Ascending aorta (tissue), 2 donors: ENCODE results near the gene VTI1A. TPM values are rescaled to one million over a fixed set of nuclear protein-coding genes. Genes with fewer than 3 reads are reported as not detected.

Source experiments
- DNase-seq, 2 donors: peaks; one replicate each; pipeline ENCODE4 v3.0.0-alpha.2; 2019; ENCODE audit warnings: low spot score in 2 of 2
- H3K27ac ChIP-seq, 2 donors: fragments of 200-600 bp; sonication (generic); one replicate each; pipeline ENCODE4 v1.5.1; 2016 to 2017; ENCODE audit warnings: mild to moderate bottlenecking in 1 of 2
- H3K27me3 ChIP-seq: fragments of 200-600 bp; sonication (generic); one replicate; pipeline ENCODE4 v1.5.1; 2017
- H3K36me3 ChIP-seq, 2 donors: fragments of 200-600 bp; sonication (generic); one replicate each; pipeline ENCODE4 v1.5.1; 2016
- H3K4me1 ChIP-seq, 2 donors: fragments of 200-600 bp; sonication (generic); one replicate each; pipeline ENCODE4 v1.5.1; 2016 to 2017; ENCODE audit warnings: mild to moderate bottlenecking in 1 of 2
- H3K4me3 ChIP-seq, 2 donors: fragments of 200-600 bp; sonication (generic); one replicate each; pipeline ENCODE4 v1.5.1; 2016 to 2017; ENCODE audit warnings: mild to moderate bottlenecking in 1 of 2
- H3K9me3 ChIP-seq, 2 donors: fragments of 200-600 bp; sonication (generic); one replicate each; pipeline ENCODE4 v1.5.1; 2016
- intact Hi-C: fragments of 100-400 bp; cut with DNase I; formaldehyde crosslinking; loops from one replicate; pipeline ENCODE4 v1.15.1; 2023
- total RNA-seq: library from RNA; depleted of rRNA; stranded (reverse); fragments of >200 nt; gene quantifications from one replicate; pipeline ENCODE4 v1.1.0, GENCODE V29; 2016
- TF ChIP-seq, protein P1 (sequence below), 3 experiments: fragments of 200-600 bp in 2 of 3; fragments of 450-650 bp in 1 of 3; sonication (generic) in 2 of 3; IDR thresholded peaks; one replicate each; pipeline ENCODE4 v1.5.1; 2016 to 2019; ENCODE audit warnings: antibody characterized with exemption in 3 of 3, mild to moderate bottlenecking in 1 of 3, moderate library complexity in 1 of 3

Gene VTI1A
- total RNA-seq, 1 donor from 2014 or later = 32.5 TPM

DNA sequence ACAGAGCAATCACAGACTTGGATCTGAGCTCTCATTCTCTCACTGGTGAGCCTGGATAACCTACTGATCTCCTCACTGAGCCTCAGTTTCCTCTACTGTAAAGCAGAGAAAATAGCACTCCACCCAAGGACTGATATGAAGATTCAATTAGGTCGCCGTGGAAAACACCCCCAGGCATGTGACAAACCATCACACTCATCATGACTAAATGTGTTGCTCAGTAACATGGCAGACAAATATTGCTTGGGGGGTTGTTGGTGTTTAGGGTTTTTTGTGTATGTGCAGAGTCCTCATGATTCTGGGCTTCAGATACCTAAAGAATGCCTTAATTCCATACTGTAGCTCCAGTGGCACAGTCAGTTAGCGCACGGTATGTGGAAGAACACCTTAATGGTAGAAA, 380.9 kb downstream of the VTI1A start:
- DNase-seq = no peak
- intact Hi-C loops = no loop called here
- Histone ChIP-seq H3K36me3 (no peaks in the 10 kb centered on the region), H3K4me1 (peaks cover 0 to 4% of the 10 kb centered on the region in 2 donors), H3K27me3 (no peaks in the 10 kb centered on the region), H3K9me3 (no peaks in the 10 kb centered on the region), H3K4me3 (no peak overlapping the region), H3K27ac (no peak overlapping the region)
- TF ChIP-seq, protein P1, sequence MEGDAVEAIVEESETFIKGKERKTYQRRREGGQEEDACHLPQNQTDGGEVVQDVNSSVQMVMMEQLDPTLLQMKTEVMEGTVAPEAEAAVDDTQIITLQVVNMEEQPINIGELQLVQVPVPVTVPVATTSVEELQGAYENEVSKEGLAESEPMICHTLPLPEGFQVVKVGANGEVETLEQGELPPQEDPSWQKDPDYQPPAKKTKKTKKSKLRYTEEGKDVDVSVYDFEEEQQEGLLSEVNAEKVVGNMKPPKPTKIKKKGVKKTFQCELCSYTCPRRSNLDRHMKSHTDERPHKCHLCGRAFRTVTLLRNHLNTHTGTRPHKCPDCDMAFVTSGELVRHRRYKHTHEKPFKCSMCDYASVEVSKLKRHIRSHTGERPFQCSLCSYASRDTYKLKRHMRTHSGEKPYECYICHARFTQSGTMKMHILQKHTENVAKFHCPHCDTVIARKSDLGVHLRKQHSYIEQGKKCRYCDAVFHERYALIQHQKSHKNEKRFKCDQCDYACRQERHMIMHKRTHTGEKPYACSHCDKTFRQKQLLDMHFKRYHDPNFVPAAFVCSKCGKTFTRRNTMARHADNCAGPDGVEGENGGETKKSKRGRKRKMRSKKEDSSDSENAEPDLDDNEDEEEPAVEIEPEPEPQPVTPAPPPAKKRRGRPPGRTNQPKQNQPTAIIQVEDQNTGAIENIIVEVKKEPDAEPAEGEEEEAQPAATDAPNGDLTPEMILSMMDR (IDR thresholded peaks at IDR 0.05) = no peak

DNA sequence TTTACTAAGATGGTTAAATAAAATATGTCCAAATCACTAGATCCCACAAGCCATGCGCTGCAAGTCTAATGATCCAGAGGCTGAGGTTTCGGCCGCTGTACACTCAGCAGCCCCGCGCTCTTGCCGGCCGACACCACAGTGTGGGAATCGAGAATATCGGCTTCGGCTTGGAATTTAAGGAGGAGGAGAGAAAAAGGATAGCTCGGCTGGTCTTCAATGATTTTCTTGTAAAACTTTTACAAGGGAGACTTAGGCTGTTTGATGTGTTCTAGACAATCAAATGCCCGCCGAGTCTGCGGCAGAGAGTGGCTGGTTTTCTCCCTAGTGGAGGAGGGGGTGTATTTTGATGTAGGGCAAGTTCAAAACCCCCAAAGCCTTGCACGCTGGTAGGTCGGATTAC, 384.8 kb downstream of the VTI1A start:
- TF ChIP-seq, protein P1 (IDR thresholded peaks at IDR 0.05) = no peak
- H3K9me3 ChIP-seq = no peaks in the 10 kb centered on the region

DNA sequence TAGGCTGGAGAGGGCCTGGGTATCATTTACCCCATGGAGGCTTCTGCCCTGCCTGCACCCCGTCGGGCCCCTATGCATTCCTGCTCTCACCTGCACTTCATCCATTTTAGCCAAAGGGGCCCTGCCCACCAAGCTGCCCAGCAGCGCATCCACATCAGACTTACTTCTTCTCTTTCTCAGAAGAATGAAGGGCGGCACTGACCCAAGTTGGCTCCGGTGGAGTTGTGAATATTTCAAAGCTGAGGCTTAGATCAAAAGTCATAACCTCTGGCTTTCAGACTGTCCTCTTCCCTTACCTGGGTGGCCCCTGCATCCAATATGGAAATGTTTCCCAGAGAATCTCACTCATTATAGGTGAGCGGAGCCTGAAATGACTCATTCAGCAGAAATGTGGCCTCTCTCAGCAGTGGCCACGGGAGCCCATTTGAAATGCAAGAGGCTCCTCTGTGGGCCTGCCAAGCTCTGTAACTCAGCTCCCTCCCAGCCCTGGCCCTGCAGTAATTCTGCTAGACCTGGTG, 385.4 kb downstream of the VTI1A start:
- H3K9me3 ChIP-seq = no peaks in the 10 kb centered on the region
- no peak overlapping the region for H3K4me3 ChIP-seq
- no peaks in the 10 kb centered on the region for H3K27me3 ChIP-seq
- no peak overlapping the region for H3K27ac ChIP-seq
- peaks cover 0 to 11% of the 10 kb centered on the region in 2 donors for H3K4me1 ChIP-seq
- no peak for DNase-seq
- H3K36me3 ChIP-seq = no peaks in the 10 kb centered on the region
- TF ChIP-seq, protein P1 (IDR thresholded peaks at IDR 0.05) = no peak
- intact Hi-C loops = no loop called here

More for the DNA sequence above, 384.8 kb downstream of the VTI1A start:
- no peaks in the 10 kb centered on the region for H3K27me3 ChIP-seq
- no peak overlapping the region for H3K4me3 ChIP-seq
- peaks cover 0 to 11% of the 10 kb centered on the region in 2 donors for H3K4me1 ChIP-seq
- intact Hi-C loops = no loop called here
- H3K36me3 ChIP-seq = no peaks in the 10 kb centered on the region
- H3K27ac ChIP-seq = no peak overlapping the region
- no peak for DNase-seq

DNA sequence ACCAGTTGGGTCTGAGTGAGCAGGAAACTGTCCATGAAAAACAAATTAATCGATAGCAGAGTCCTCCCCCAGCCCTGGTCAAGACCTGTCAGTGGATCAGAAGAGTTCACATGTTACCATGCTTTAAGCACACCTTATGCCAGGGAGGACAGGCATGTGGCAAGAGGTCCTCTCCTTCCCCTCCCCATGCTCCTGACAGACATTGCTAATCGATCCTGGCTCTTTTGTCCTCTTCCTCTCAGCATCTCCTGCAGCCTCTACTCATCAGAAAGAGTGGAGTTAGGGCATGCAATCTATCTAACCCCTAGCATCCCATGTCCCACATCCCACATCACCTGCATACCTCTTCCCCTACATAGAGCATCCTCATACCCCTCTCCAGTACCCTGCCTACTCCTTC, 385.9 kb downstream of the VTI1A start:
- TF ChIP-seq, protein P1 (IDR thresholded peaks at IDR 0.05) = no peak
- no peaks in the 10 kb centered on the region for H3K27me3 ChIP-seq
- no peak overlapping the region for H3K27ac ChIP-seq
- peaks cover 0 to 11% of the 10 kb centered on the region in 2 donors for H3K4me1 ChIP-seq
- no peak for DNase-seq
- no peaks in the 10 kb centered on the region for H3K9me3 ChIP-seq
- no peaks in the 10 kb centered on the region for H3K36me3 ChIP-seq
- intact Hi-C loops = no loop called here
- no peak overlapping the region for H3K4me3 ChIP-seq

DNA sequence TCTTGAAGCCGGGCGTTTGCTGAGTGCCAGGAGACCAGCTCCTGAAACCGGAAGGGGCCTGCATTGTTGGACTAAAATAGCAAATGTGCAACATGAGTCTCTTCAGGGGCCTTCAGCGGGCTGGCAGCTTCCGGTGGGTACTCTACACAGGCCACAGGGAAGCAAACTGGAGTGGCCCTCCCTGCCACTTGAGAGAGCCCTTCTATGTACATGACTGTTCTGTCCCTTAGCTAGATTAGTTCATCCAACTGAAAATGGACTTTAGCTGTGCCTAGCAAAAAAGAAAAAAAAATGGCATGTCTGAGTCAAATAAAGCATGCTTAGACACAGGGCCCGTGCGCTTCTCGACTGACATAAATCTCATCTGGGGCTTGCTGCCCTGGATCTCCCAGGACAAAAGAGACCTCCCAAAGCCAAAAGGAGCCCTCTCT, 387.8 kb downstream of the VTI1A start:
- intact Hi-C loops = no loop called here
- H3K36me3 ChIP-seq = no peaks in the 10 kb centered on the region

More for the DNA sequence above, 387.8 kb downstream of the VTI1A start:
- Histone ChIP-seq H3K27ac (peak overlapping the region; percentile 18 to 22), H3K4me1 (peaks cover 0 to 11% of the 10 kb centered on the region in 2 donors), H3K27me3 (no peaks in the 10 kb centered on the region), H3K4me3 (no peak overlapping the region), H3K9me3 (no peaks in the 10 kb centered on the region)
- no peak for DNase-seq
- TF ChIP-seq, protein P1 (IDR thresholded peaks at IDR 0.05) = no peak
